Activated CD8-positive, alpha-beta T cell treated with anti-CD3 and anti-CD28 coated beads, Interleukin-2, amount 10 ng/mL, durations not matched to agents 7 days and 5 days (primary cell): ENCODE results near the gene DSCAML1. TPM values are rescaled to one million over a fixed set of nuclear protein-coding genes. Genes with fewer than 3 reads are reported as not detected.

Experiments used
- ATAC-seq: fragments of 150-1000 bp; cut with Tn5 transposase; one replicate; pipeline ENCODE4 v1.10.0; 2021; ENCODE audit warnings: moderate library complexity
- CTCF ChIA-PET: fragments of 350-600 bp; sonication (Branson Sonifier 250); formaldehyde crosslinking; loops from one replicate; lab custom pipeline; 2021; ENCODE audit warnings: antibody characterized with exemption; lab: Charles Lee
- POLR2A ChIA-PET: fragments of 350-600 bp; sonication (Branson Sonifier 250); formaldehyde crosslinking; loops from one replicate; lab custom pipeline; 2021; ENCODE audit warnings: antibody characterized with exemption; lab: Charles Lee
- DNase-seq: peaks from one replicate; pipeline ENCODE4 v3.0.0-alpha.2; 2020
- H3K27ac Mint-ChIP-seq: one replicate; pipeline ENCODE4 v1.8.0; 2021; ENCODE audit warnings: mild to moderate bottlenecking, mixed read lengths
- H3K27me3 Mint-ChIP-seq: one replicate; pipeline ENCODE4 v1.8.0; 2021; ENCODE audit warnings: low read depth, mixed read lengths
- H3K36me3 Mint-ChIP-seq: one replicate; pipeline ENCODE4 v1.8.0; 2021; ENCODE audit warnings: low read depth, mixed read lengths
- H3K4me1 Mint-ChIP-seq: one replicate; pipeline ENCODE4 v1.8.0; 2021; ENCODE audit warnings: low read depth, mixed read lengths
- H3K4me3 Mint-ChIP-seq: one replicate; pipeline ENCODE4 v1.8.0; 2021; ENCODE audit warnings: mild to moderate bottlenecking, mixed read lengths
- H3K9me3 Mint-ChIP-seq: one replicate; pipeline ENCODE4 v1.8.0; 2022; ENCODE audit warnings: mixed read lengths; ENCODE audit not compliant: insufficient read depth
- total RNA-seq, 2 experiments: library from RNA; stranded (reverse); gene quantifications; one replicate each; pipeline ENCODE4 v1.2.3, GENCODE V29; 2021

Gene DSCAML1
- total RNA-seq, 2 experiments from 2014 or later = 0.16 to 0.37 TPM

DNA sequence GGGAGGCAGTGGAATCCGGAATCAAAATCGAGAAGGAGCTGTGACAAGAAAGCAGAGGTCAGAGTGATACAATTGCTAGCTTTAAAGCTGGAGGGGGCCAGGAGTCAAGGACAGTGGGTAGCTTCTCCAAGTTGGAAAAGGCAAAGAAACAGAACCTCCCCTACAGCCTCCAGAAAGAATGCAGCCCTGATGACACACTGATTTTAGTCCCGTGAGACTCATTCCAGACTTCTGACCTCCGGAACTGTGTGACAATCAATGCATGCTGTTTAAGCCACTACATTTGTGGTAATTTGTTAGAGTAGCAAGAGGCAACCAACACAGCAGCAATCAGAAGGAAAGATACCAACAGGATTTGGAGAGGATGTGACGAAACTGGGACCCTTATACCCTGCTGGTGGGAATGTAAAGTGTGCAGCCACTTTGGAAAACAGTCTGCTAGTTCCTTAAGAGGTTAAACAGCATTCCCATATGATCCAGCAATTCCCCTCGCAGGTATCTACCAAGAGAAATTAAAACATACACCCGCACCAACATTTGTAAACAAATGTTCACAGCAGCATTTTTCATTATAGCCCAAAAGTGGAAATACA, 66.7 kb downstream of the DSCAML1 start:
- Mint-ChIP-seq H3K9me3 (no peaks in the 10 kb centered on the region), H3K36me3 (no peaks in the 10 kb centered on the region), H3K4me3 (no peak overlapping the region), H3K4me1 (peaks cover 3% of the 10 kb centered on the region), H3K27me3 (peaks cover 20% of the 10 kb centered on the region), H3K27ac (no peak overlapping the region)
- DNase-seq (no peak), ATAC-seq (no peak)
- POLR2A ChIA-PET = no interaction called here
- CTCF ChIA-PET = no interaction called here

DNA sequence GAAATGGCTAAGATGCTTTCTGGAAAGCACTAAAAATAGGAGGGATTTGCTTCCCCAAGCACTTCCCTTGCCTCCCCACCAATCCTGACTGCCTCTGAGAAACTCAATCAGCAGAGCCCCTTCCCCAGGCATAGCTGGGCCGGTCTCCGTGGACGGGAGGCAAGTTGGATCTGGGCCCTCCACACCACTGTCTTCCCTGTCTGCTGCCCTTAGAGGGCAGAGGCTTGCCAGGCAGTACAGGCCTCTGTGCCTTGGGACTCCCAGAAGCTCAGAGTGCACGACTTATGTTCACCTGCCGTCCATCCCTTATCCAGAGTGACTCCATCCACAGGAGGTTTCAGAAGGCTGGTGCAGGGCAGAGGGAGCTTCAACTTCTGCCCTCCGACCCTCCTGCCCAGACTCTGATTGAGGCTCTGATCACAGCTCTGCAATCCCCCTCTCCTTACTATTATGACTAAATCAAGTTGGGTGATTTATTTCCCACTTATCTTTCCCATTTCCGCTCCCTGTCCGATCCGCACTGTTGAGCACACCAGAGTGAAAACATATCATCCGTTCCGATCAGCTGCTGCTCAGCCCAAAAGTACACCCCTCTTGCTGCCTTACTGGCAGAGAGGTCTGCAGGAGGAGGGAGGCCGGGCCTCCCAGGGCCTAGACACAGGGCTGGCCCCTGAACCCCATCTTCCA, 71.8 kb downstream of the DSCAML1 start:
- Mint-ChIP-seq H3K9me3 (no peaks in the 10 kb centered on the region), H3K36me3 (no peaks in the 10 kb centered on the region), H3K4me3 (no peak overlapping the region), H3K27ac (no peak overlapping the region), H3K4me1 (no peaks in the 10 kb centered on the region), H3K27me3 (peaks cover 10% of the 10 kb centered on the region)
- no peak for DNase-seq
- ChIA-PET CTCF (no interaction called here), POLR2A (interaction anchor here (0.6 kb wide), 1 partner anchor 16 kb away, joined by 3 read pairs; no protein-coding TSS in a partner anchor)
- no peak for ATAC-seq

DNA sequence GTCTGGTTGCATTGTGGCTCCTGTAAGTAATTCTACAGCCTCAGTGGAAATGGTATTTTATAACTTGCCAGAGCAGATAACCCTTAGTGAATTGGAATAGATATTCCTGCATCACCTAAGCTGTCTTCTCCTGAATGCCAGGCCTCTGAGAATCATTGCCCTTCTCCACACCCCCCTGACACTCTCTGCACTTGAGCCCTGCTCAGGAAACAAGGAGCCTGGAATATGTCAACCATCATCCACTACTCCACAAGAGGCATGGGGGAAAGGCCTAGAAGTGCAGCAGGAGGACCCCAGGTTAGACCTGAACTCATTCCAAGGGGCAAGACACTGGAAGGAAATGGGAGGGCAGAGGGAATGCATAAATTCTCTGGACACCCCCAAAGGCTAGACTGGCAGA, 72.4 kb downstream of the DSCAML1 start:
- H3K4me3 Mint-ChIP-seq = no peak overlapping the region
- ChIA-PET POLR2A (interaction anchor here (0.6 kb wide), 1 partner anchor 16 kb away, joined by 3 read pairs; no protein-coding TSS in a partner anchor), CTCF (no interaction called here)
- no peaks in the 10 kb centered on the region for H3K4me1 Mint-ChIP-seq
- H3K36me3 Mint-ChIP-seq = no peaks in the 10 kb centered on the region
- ATAC-seq (no peak), DNase-seq (no peak)
- H3K9me3 Mint-ChIP-seq = no peaks in the 10 kb centered on the region
- no peak overlapping the region for H3K27ac Mint-ChIP-seq
- H3K27me3 Mint-ChIP-seq = peaks cover 10% of the 10 kb centered on the region

DNA sequence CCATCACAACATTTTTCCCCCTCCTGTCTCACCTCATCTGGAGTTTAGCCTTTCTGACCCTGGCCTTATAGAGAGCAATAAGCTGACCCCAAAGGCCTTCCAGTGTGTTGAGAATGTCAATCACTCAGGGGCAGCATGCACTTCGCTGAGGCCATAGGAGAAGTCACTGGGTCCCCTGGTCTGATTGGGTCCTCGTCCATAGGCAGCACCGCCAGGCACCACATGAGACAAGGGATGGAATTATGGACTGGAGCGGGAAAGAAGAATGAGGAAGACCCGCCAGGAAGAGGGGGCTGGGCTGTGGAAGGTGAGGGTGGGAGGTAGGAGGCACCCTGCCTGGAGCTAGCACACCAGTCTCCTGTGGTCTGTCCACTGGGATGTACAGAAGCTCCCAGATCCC, 72.9 kb downstream of the DSCAML1 start:
- no peaks in the 10 kb centered on the region for H3K36me3 Mint-ChIP-seq
- CTCF ChIA-PET = no interaction called here

DNA sequence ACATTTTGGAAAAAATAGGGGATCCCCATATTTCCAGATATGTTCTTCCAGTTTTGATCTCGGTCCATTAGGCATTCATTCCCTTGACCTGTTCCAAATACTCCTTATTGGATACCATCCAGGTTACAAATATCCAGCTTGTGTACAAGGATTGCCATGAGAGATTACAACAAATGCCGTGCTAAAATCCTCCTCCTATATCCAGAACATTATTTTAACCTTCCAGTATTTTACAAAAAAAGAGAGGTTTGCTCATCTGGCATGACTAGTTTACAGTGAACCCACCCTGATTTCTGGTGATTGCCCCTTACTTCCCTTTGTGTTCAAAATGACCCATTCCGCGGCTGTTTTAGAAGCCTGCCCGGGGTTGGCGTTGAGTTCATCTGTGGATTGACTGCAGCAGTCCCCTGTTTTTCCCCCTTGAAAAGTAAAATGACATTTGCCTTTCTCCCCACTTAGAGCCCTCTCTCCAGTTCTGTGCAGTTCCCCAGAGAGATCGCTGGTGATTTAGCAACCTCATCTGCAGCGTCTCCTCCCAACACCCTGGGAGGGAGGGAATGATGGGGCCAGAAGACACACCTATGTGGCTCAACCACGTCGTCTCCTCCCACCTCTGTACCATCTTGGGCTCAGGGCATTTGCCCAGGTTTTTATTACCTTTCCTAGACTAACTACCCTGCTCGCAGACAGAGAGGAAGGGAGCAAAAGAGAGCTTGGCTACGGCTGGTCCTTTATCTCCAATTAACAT, 73.6 kb downstream of the DSCAML1 start:
- Mint-ChIP-seq H3K4me3 (no peak overlapping the region), H3K27me3 (peaks cover 10% of the 10 kb centered on the region), H3K9me3 (no peaks in the 10 kb centered on the region), H3K36me3 (no peaks in the 10 kb centered on the region), H3K4me1 (no peaks in the 10 kb centered on the region), H3K27ac (no peak overlapping the region)
- DNase-seq (no peak), ATAC-seq (no peak)
- POLR2A ChIA-PET = no interaction called here
- CTCF ChIA-PET = no interaction called here

More for the DNA sequence above, 72.9 kb downstream of the DSCAML1 start:
- H3K9me3 Mint-ChIP-seq = no peaks in the 10 kb centered on the region
- H3K4me1 Mint-ChIP-seq = no peaks in the 10 kb centered on the region
- no peak overlapping the region for H3K27ac Mint-ChIP-seq
- DNase-seq (no peak), ATAC-seq (no peak)
- peaks cover 10% of the 10 kb centered on the region for H3K27me3 Mint-ChIP-seq
- POLR2A ChIA-PET = no interaction called here
- H3K4me3 Mint-ChIP-seq = no peak overlapping the region

DNA sequence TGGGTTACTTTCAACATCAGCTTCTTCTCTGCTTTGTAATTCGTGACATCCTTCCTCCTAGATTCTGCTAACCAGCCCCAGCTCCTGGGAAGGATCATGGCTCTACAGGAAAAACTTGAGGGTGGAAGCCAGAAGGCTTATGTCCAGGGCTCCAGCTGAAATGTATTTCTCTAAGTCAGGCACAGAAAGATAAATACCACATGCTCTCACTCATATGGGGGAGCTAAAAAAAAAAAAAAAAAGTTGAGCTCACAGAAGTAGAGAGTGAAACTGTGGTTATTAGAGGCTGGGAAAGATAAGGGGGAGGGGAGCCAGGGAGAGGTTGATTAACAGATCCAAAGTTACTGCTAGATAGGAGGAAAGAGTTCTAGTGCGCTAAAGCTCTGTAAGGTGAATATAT, 74.9 kb downstream of the DSCAML1 start:
- H3K27ac Mint-ChIP-seq = no peak overlapping the region
- CTCF ChIA-PET = no interaction called here
- no peak overlapping the region for H3K4me3 Mint-ChIP-seq
- no peaks in the 10 kb centered on the region for H3K9me3 Mint-ChIP-seq
- H3K4me1 Mint-ChIP-seq = no peaks in the 10 kb centered on the region
- H3K27me3 Mint-ChIP-seq = peaks cover 4% of the 10 kb centered on the region
- no peaks in the 10 kb centered on the region for H3K36me3 Mint-ChIP-seq
- ATAC-seq (no peak), DNase-seq (no peak)
- POLR2A ChIA-PET = interaction anchor here (0.7 kb wide), 1 partner anchor 44 kb away, joined by 3 read pairs; no protein-coding TSS in a partner anchor

DNA sequence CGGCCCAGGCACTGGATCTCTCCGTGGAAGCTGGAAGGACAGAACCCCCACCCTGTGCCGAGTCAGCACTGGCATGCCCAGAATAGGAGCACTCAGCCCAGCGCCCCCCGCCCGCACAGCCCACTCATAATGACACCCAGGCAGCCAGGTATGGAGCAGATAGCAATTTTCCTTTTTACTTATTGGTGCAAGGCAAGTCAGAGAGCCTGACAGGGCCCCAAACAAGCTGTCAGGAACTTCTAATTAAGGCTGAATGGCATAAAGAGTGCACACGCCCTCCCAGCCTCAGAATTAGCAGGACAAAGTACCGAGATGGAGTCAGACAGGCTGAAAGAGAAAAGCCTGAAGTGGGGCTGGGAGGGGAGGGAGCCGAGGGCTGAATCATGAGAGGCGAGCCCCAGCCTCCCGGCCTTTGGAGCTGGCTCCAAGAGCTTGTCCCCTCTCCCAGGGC, 76.9 kb downstream of the DSCAML1 start:
- no peak overlapping the region for H3K27ac Mint-ChIP-seq
- no peak for DNase-seq
- CTCF ChIA-PET = no interaction called here
- no peaks in the 10 kb centered on the region for H3K9me3 Mint-ChIP-seq
- ATAC-seq = no peak
- no peaks in the 10 kb centered on the region for H3K36me3 Mint-ChIP-seq
- no peaks in the 10 kb centered on the region for H3K4me1 Mint-ChIP-seq
- peaks cover 4% of the 10 kb centered on the region for H3K27me3 Mint-ChIP-seq
- POLR2A ChIA-PET = no interaction called here
- H3K4me3 Mint-ChIP-seq = no peak overlapping the region

DNA sequence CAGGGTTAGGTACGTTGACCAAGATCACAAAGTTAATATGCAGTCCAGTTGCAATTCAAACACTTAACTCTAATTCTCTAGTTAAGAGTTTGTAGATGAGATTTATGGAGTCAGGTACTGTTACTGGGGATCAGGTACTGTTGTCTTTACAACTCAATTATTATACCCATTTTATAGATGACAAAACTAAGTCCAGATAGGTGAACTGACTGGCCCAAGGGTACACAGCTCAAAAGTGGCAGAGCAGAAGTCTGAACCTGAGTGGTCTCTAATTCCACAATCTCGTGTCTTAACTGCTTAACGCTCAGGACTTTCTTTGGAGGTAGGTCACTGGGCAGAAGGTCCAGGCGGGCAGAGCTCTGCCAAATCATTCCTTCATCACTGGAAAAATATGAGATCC, 77.5 kb downstream of the DSCAML1 start:
- H3K9me3 Mint-ChIP-seq = no peaks in the 10 kb centered on the region
- no peak for DNase-seq
- H3K4me3 Mint-ChIP-seq = no peak overlapping the region
- H3K27me3 Mint-ChIP-seq = peaks cover 4% of the 10 kb centered on the region
- no peaks in the 10 kb centered on the region for H3K4me1 Mint-ChIP-seq
- H3K36me3 Mint-ChIP-seq = no peaks in the 10 kb centered on the region
- H3K27ac Mint-ChIP-seq = no peak overlapping the region
- ChIA-PET POLR2A (no interaction called here), CTCF (no interaction called here)
- ATAC-seq = no peak

DNA sequence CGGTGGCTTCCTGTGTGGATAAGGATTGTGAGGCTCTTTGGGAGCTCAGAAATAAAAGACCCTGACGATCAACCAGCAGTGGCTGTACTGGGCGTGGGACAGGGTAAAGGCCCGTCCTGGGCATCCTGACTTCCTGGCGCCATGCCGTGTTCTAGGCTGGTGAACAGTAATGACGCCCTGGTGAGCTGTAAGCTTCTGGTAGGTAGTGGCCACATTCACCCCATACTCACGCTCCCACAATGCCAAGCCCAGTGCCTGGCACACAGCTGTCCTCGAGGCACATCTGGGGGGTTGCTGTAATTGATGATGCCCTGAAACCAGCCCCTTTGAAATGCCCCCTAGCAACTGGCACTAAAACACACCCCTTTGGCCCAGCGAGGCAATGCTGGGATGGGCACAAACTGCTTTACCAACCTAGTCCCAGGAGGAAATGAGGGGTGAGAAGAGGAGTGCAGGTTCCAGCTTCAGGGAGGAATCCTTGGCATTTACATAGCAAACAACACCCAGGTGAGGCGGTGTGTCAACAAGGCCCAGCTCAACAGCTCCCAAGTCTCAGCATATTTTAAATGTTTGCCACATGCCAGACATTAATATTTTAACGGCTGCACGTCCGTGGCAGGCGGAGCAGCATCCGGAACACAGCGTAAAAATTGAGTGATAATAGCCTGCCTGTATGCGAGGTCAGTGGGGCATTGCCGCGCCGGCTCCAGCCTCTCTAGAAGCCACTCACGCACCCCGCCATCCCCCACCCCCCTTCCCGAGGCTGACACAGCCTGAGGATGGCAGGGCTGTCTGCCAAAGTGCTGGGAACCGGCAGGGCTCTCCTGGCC, 79.3 kb downstream of the DSCAML1 start:
- no peaks in the 10 kb centered on the region for H3K9me3 Mint-ChIP-seq
- CTCF ChIA-PET = no interaction called here
- H3K4me3 Mint-ChIP-seq = no peak overlapping the region
- H3K36me3 Mint-ChIP-seq = no peaks in the 10 kb centered on the region
- H3K27me3 Mint-ChIP-seq = peaks cover 4% of the 10 kb centered on the region
- no peaks in the 10 kb centered on the region for H3K4me1 Mint-ChIP-seq
- H3K27ac Mint-ChIP-seq = no peak overlapping the region
- ATAC-seq (no peak), DNase-seq (no peak)
- POLR2A ChIA-PET = no interaction called here

DNA sequence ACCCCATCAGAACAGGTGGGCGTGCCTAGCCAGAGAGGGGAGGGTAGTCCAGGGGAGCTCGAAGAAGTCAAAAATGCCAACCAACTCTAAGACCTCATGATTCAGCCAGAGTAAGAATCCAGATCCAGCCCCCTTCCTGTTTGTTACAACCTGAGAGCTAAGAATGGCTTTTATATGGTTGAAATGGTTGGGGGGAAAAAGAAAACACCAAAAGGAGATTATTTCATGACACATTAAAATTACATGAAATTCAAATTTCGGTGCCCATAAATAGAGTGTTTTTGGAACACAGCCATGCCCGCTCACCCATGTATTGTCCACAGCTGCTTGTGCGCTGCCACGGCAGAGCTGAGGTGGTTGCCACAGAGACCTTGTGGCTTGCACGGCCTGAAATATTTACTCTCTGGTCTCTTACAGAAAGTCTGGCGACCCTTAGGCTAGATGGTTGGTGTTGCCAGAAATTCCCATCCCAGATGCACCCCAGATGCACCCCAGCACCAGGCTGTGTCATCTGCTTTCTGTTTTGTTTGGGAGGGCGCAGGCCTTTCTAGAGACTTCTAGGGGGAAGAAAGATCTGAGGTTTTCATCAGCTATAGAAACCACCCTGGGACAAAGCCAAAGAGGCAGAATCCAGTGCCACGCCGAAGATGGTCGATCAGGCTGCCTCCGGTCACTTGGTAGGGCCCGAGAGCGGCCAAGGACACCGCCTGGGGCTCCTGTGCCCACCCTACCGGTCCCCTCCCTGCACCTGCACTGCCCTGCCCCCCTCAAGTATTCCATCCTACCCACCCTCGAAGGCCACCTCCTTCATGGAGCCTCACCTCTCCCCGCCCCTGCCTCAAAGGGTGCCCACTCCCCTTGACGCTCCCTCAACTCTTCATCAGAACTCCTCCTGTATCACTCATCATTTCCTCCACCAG, 80.2 kb downstream of the DSCAML1 start:
- DNase-seq = no peak
- no peak for ATAC-seq
- H3K27ac Mint-ChIP-seq = no peak overlapping the region
- no peaks in the 10 kb centered on the region for H3K9me3 Mint-ChIP-seq
- no peaks in the 10 kb centered on the region for H3K36me3 Mint-ChIP-seq
- peaks cover under 1% of the 10 kb centered on the region for H3K27me3 Mint-ChIP-seq
- CTCF ChIA-PET = no interaction called here
- H3K4me1 Mint-ChIP-seq = no peaks in the 10 kb centered on the region
- no peak overlapping the region for H3K4me3 Mint-ChIP-seq
- POLR2A ChIA-PET = no interaction called here

- Mint-ChIP-seq H3K27me3 (peaks cover 7% of the 10 kb centered on the region), H3K36me3 (no peaks in the 10 kb centered on the region), H3K4me3 (no peak overlapping the region), H3K27ac (no peak overlapping the region), H3K9me3 (no peaks in the 10 kb centered on the region), H3K4me1 (no peaks in the 10 kb centered on the region)
- CTCF ChIA-PET = no interaction called here
- DNase-seq (no peak), ATAC-seq (no peak)
- POLR2A ChIA-PET = no interaction called here
Observed at GRCh38 chr11:117715801-117716200, 81.2 kb downstream of the DSCAML1 start.
